B cell (primary cell): ENCODE data around the gene TRIM54. TPM values are rescaled to one million over a fixed set of nuclear protein-coding genes. Genes with fewer than 3 reads are reported as not detected.

Source experiments
- ATAC-seq: fragments of 200-7000 bp; cut with Tn5 transposase; one replicate; pipeline ENCODE4 v1.10.0; 2021; ENCODE audit warnings: low read depth, mild to moderate bottlenecking, moderate number of reproducible peaks, moderate library complexity
- CTCF ChIA-PET: fragments of 350-600 bp; sonication (Branson Sonifier 250); formaldehyde crosslinking; loops from one replicate; lab custom pipeline; 2021; ENCODE audit warnings: antibody characterized with exemption, inconsistent platforms; lab: Charles Lee
- POLR2A ChIA-PET: fragments of 350-600 bp; sonication (Branson Sonifier 250); formaldehyde crosslinking; loops from one replicate; lab custom pipeline; 2021; ENCODE audit warnings: antibody characterized with exemption; lab: Charles Lee
- DNase-seq: peaks from one replicate; pipeline ENCODE4 v3.0.0; 2013
- H2AFZ ChIP-seq: 2 replicates; pipeline ENCODE4 v1.6.1; 2012; ENCODE audit warnings: mild to moderate bottlenecking, low read depth, low read length; ENCODE audit not compliant: insufficient read depth, poor library complexity, severe bottlenecking
- H3K27ac ChIP-seq, 2 donors: 1 replicate in 1 of 2; 2 replicates in 1 of 2; pipeline ENCODE4 v1.5.1; 2012 to 2013; ENCODE audit warnings: low read length in 2 of 2, mild to moderate bottlenecking in 2 of 2, moderate library complexity in 1 of 2
- H3K27me3 ChIP-seq, 4 experiments: fragments of 200-600 bp in 1 of 4; sonication (generic) in 1 of 4; replicated peaks in 1 of 4; 1 replicate in 2 of 4; 2 replicates in 2 of 4; pipeline versions ENCODE4 v1.6.1 to v1.7.0; 2013 to 2016; ENCODE audit warnings: low read length in 3 of 4, mild to moderate bottlenecking in 2 of 4, mixed read lengths in 1 of 4, moderate library complexity in 1 of 4; ENCODE audit not compliant: insufficient read depth in 4 of 4, control insufficient read depth in 3 of 4; ENCODE audit errors: control extremely low read depth in 1 of 4
- H3K36me3 ChIP-seq, 2 experiments: replicated peaks in 1 of 2; 1 replicate in 1 of 2; 2 replicates in 1 of 2; pipeline versions ENCODE4 v1.6.1 to v1.7.1; 2013; ENCODE audit warnings: low read length in 1 of 2; ENCODE audit not compliant: insufficient read depth in 2 of 2, control insufficient read depth in 1 of 2; ENCODE audit errors: control extremely low read depth in 1 of 2, extremely low read depth in 1 of 2
- H3K4me1 ChIP-seq, 2 donors: fragments of 200-600 bp in 1 of 2; sonication (generic) in 1 of 2; 1 replicate in 1 of 2; 2 replicates in 1 of 2; pipeline versions ENCODE4 v1.5.1 to v1.6.1; 2013 to 2017; ENCODE audit warnings: low read length in 2 of 2; ENCODE audit not compliant: control insufficient read depth in 2 of 2, insufficient read depth in 2 of 2
- H3K4me2 ChIP-seq: replicated peaks from 2 replicates; pipeline ENCODE3; 2012; ENCODE audit warnings: mild to moderate bottlenecking, low read depth, low read length; ENCODE audit not compliant: poor library complexity, severe bottlenecking
- H3K4me3 ChIP-seq, 5 experiments: fragments of 200-600 bp in 1 of 5; sonication (generic) in 1 of 5; 1 replicate in 3 of 5; 2 replicates in 2 of 5; pipeline versions ENCODE4 v1.5.1 to v1.7.0; 2011 to 2016; ENCODE audit warnings: low read length in 4 of 5, mild to moderate bottlenecking in 4 of 5, low read depth in 2 of 5, control low read depth in 1 of 5, moderate library complexity in 1 of 5; ENCODE audit not compliant: insufficient read depth in 1 of 5; ENCODE audit errors: control extremely low read depth in 1 of 5, extremely low read depth in 1 of 5
- H3K79me2 ChIP-seq: fragments of 200-600 bp; sonication (generic); one replicate; pipeline ENCODE4 v1.6.0; 2016; ENCODE audit warnings: low read length; ENCODE audit not compliant: control insufficient read depth, insufficient read depth
- H3K9ac ChIP-seq: fragments of 200-600 bp; sonication (generic); 2 replicates; pipeline ENCODE4 v1.6.1; 2017; ENCODE audit warnings: mild to moderate bottlenecking, low read length, moderate library complexity
- H3K9me3 ChIP-seq, 3 donors: one replicate each; pipeline versions ENCODE4 v1.6.1 to v1.7.1; 2013; ENCODE audit warnings: low read length in 2 of 3; ENCODE audit not compliant: control insufficient read depth in 2 of 3, insufficient read depth in 1 of 3; ENCODE audit errors: control extremely low read depth in 1 of 3
- H4K20me1 ChIP-seq: 2 replicates; pipeline ENCODE4 v1.6.0; 2012; ENCODE audit warnings: mild to moderate bottlenecking, low read length; ENCODE audit not compliant: insufficient read depth, control insufficient read depth, poor library complexity, severe bottlenecking
- H3K27ac Mint-ChIP-seq: one replicate; pipeline ENCODE4 v1.8.0; 2021; ENCODE audit warnings: mixed read lengths
- H3K27me3 Mint-ChIP-seq: one replicate; pipeline ENCODE4 v1.8.0; 2021; ENCODE audit warnings: mixed read lengths
- H3K4me1 Mint-ChIP-seq: one replicate; pipeline ENCODE4 v1.8.0; 2021; ENCODE audit warnings: mixed read lengths
- H3K4me3 Mint-ChIP-seq: one replicate; pipeline ENCODE4 v1.8.0; 2021; ENCODE audit warnings: mixed read lengths
- H3K9me3 Mint-ChIP-seq: one replicate; pipeline ENCODE4 v1.8.0; 2022; ENCODE audit warnings: mixed read lengths; ENCODE audit not compliant: insufficient read depth
- EZH2 ChIP-seq: IDR thresholded peaks from 2 replicates; pipeline ENCODE4 v1.6.1; 2012; ENCODE audit warnings: borderline replicate concordance, low read depth, mild to moderate bottlenecking, moderate library complexity, low read length; ENCODE audit not compliant: insufficient read depth, poor library complexity, severe bottlenecking
- WGBS: methylation state at CpG from one replicate; pipeline ENCODE4 v1.1.5; 2013; ENCODE audit warnings: missing lambda C conversion rate; ENCODE audit not compliant: insufficient coverage; 5-methylcytosine and 5-hydroxymethylcytosine counted together
- intact Hi-C: fragments of 100-400 bp; cut with micrococcal nuclease; formaldehyde crosslinking; loops from one replicate; pipeline ENCODE4 v1.10.0; 2022
- polyA plus RNA-seq: library from polyadenylated mRNA; depleted of rRNA; stranded (reverse); fragments of >200 nt; gene quantifications from 2 replicates; pipeline ENCODE4 v1.2.3, GENCODE V29; 2012
- total RNA-seq, 2 donors: library from RNA; stranded (reverse); fragments of 120-200 nt in 1 of 2; gene quantifications; 1 replicate in 1 of 2; 2 replicates in 1 of 2; pipeline versions ENCODE4 v1.2.3 to v1.2.4, GENCODE V29; 2013 to 2022
- TF ChIP-seq, protein P1 (sequence below): fragments of 200-600 bp; IDR thresholded peaks from one replicate; pipeline ENCODE4 v1.8.0; 2022; ENCODE audit warnings: antibody characterized with exemption, mild to moderate bottlenecking

TRIM54 gene
- total and polyA plus RNA-seq, 2 donors (not counting 1 experiment from before 2014, with no cell fraction given) = not detected

- ATAC-seq (no peak), DNase-seq (no peak)
- peaks cover 43% of the 10 kb centered on the region for H3K27me3 Mint-ChIP-seq
- CTCF ChIA-PET = interaction anchor here (0.6 to 6.8 kb wide), 10 partner anchors 13 to 432 kb away, joined by 3 to 168 read pairs (median 7); partner anchors contain the start of genes AGBL5 and DPYSL5
- no peak overlapping the region for H3K9ac ChIP-seq
- H3K4me1 ChIP-seq = no peaks in the 10 kb centered on the region
- H3K79me2 ChIP-seq = no peaks in the 10 kb centered on the region
- POLR2A ChIA-PET = no interaction called here
- H3K27me3 ChIP-seq = peaks cover 0 to 17% (median 0%) of the 10 kb centered on the region in 4 experiments
- H3K4me2 ChIP-seq = no peak overlapping the region
- intact Hi-C loops = no loop called here
- H3K9me3 ChIP-seq = no peaks in the 10 kb centered on the region
- H3K27ac Mint-ChIP-seq = no peak overlapping the region
- H3K9me3 Mint-ChIP-seq = no peaks in the 10 kb centered on the region
- WGBS = 80% methylated on average over 1 of the region's 1 CpG
- TF ChIP-seq, protein P1, sequence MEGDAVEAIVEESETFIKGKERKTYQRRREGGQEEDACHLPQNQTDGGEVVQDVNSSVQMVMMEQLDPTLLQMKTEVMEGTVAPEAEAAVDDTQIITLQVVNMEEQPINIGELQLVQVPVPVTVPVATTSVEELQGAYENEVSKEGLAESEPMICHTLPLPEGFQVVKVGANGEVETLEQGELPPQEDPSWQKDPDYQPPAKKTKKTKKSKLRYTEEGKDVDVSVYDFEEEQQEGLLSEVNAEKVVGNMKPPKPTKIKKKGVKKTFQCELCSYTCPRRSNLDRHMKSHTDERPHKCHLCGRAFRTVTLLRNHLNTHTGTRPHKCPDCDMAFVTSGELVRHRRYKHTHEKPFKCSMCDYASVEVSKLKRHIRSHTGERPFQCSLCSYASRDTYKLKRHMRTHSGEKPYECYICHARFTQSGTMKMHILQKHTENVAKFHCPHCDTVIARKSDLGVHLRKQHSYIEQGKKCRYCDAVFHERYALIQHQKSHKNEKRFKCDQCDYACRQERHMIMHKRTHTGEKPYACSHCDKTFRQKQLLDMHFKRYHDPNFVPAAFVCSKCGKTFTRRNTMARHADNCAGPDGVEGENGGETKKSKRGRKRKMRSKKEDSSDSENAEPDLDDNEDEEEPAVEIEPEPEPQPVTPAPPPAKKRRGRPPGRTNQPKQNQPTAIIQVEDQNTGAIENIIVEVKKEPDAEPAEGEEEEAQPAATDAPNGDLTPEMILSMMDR = no peak
- TF ChIP-seq EZH2 = no peak
- H3K27ac ChIP-seq = no peak overlapping the region
- H3K36me3 ChIP-seq = no peaks in the 10 kb centered on the region
- no peak overlapping the region for H3K4me3 Mint-ChIP-seq
- no peak overlapping the region for H3K4me3 ChIP-seq
- H4K20me1 ChIP-seq = no peaks in the 10 kb centered on the region
- H3K4me1 Mint-ChIP-seq = peaks cover 5% of the 10 kb centered on the region
- H2AFZ ChIP-seq = no peak overlapping the region
Observed at GRCh38 chr2:27278010-27278409, 4.2 kb upstream of the TRIM54 start.

GRCh38 chr2:27280826-27281225 is 1.4 kb upstream of the TRIM54 start:
- CTCF ChIA-PET = interaction anchor here (1.1 to 6.8 kb wide), 15 partner anchors 11 to 435 kb away, joined by 3 to 168 read pairs (median 5); partner anchors contain the start of genes ATRAID, DPYSL5, SLC30A3 and SLC5A6

More at GRCh38 chr2:27280826-27281225, 1.4 kb upstream of the TRIM54 start:
- H3K4me3 Mint-ChIP-seq = no peak overlapping the region
- H2AFZ ChIP-seq = no peak overlapping the region
- POLR2A ChIA-PET = interaction anchor here (0.7 to 1.3 kb wide), 2 partner anchors 16 to 317 kb away, joined by 3 read pairs; no protein-coding TSS in a partner anchor
- H3K9ac ChIP-seq = no peak overlapping the region
- H3K27me3 Mint-ChIP-seq = peaks cover 45% of the 10 kb centered on the region
- no peak overlapping the region for H3K27ac ChIP-seq
- no peaks in the 10 kb centered on the region for H3K4me1 ChIP-seq
- no peak overlapping the region for H3K27ac Mint-ChIP-seq
- no peak overlapping the region for H3K4me3 ChIP-seq
- H3K4me1 Mint-ChIP-seq = peaks cover 5% of the 10 kb centered on the region
- no peaks in the 10 kb centered on the region for H3K79me2 ChIP-seq
- ATAC-seq (no peak), DNase-seq (no peak)
- TF ChIP-seq, protein P1 = no peak
- TF ChIP-seq EZH2 = no peak
- no peaks in the 10 kb centered on the region for H4K20me1 ChIP-seq
- no peaks in the 10 kb centered on the region for H3K9me3 ChIP-seq
- no CpG with 5 or more reads among the region's 3 CpGs for WGBS
- H3K36me3 ChIP-seq = no peaks in the 10 kb centered on the region
- intact Hi-C loops = loop anchor here (1.0 kb wide), 4 partner anchors 16 to 320 kb away; no protein-coding TSS in a partner anchor
- no peaks in the 10 kb centered on the region for H3K9me3 Mint-ChIP-seq
- H3K4me2 ChIP-seq = no peak overlapping the region
- H3K27me3 ChIP-seq = peaks cover 0 to 9% (median 0%) of the 10 kb centered on the region in 4 experiments
